ENCODE measurements around the gene MKNK2. TPM values are rescaled to one million over a fixed set of nuclear protein-coding genes. Genes with fewer than 3 reads are reported as not detected.
"Not testable (repeated sequence)": the region's sequence is repeated elsewhere in the genome, so short reads cannot be mapped to it uniquely, and the experiment has no call there.

The MKNK2 gene
- polyA plus RNA-seq, 4 donors = 41.2 to 82.1 (median 62.1) TPM

DNA sequence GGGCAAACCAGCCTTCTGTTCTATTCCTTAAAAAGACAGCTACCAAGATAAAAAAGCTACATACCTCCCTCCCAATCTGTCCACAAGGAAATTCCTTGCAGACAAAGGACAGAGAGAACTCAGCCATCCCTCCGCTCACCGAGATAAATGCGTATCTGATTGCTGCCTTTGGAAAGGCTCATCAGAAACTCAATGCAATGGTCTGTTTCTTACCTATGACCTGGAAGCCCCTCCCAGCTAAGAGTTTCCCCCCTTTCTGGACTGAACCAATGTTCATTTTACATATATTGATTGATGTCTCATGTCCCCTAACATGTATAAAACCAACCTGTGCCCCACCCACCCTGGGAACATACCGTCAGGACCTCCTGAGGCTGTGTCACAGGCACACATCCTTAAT, 47.2 kb downstream of the MKNK2 start:
- no peak for DNase-seq (ENCODE audit: low read depth in 4 of 4, low spot score in 3 of 4)

DNA sequence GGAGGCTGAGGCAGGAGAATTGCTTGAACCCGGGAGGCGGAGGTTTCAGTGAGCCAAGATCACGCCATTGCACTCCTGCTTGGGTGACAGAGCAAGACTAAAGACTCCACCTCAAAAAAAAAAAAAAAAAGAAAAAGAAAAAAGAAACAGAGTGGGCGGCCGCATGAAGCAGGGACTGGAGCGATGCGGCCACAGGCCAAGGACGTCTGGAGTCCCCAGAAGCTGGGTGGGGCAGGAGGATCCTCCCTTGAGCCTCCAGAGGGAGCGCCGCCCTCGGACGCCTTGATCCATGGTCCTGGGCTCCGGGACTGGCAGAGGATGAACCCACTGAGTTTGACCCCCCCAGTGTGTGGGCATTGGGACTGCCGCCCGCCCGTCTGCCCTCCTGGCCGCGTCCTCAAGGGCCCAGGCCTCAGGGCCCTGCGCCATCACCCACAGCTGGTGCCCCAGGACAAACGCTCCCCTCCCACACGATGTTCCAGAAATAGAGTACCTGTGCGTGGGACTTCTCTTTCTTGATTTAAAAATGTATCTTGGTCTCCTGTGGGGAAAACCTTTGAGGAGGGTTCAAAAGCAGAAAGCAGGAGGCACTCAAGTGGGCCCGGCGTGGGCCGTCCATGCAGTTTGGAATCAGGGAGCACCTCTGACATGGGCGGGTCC, 51.1 kb downstream of the MKNK2 start:
- DNase-seq (ENCODE audit: low read depth in 4 of 4, low spot score in 3 of 4) = no peak

DNA sequence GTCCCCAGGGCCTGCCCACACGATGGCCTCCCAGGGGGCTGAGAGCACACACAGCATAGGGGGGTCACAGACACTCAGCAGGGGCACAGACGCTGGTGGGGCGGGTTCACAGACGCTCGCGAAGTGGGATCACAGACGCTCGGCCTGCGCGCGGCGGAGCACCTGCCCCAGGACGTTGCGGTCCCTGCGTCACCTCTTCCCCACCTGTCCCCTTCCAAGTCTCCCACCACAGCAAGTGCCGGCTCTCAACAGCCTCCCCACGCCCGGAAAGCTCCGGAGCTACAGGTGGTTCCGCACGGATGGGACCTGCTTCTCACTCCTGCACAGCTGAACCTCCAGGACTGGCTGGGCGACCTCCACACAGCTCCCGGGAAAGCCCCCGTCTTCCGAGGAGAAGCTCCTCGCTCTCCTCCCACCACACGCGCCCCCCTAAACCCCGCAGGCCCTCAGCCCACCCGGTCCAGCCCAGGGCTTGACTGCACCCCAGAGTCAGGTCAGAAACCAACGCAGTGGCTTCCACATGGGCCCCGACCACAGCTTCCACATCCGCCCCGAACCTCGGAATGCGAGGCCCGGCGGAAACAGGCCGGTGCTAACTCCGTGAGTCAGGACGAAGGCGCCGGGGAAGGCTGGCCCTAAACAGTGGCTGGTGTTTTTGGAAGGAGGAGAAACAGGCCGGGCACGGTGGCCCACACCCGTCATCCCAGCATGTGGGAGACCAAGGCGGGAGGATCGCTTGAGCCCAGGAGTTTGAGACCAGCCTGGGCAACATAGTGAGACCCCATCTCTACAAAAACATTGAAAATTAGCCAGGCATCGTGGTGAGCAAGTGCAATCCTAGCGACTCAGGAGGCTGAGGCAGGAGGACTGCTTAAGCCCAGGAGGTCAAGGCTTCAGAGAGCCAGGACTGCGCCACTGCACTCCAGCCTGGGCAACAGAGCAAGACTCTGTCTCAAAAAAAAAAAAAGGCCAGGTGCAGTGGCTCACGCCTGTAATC, 52.0 kb downstream of the MKNK2 start:
- no peak for DNase-seq (ENCODE audit: low read depth in 4 of 4, low spot score in 3 of 4)

DNA sequence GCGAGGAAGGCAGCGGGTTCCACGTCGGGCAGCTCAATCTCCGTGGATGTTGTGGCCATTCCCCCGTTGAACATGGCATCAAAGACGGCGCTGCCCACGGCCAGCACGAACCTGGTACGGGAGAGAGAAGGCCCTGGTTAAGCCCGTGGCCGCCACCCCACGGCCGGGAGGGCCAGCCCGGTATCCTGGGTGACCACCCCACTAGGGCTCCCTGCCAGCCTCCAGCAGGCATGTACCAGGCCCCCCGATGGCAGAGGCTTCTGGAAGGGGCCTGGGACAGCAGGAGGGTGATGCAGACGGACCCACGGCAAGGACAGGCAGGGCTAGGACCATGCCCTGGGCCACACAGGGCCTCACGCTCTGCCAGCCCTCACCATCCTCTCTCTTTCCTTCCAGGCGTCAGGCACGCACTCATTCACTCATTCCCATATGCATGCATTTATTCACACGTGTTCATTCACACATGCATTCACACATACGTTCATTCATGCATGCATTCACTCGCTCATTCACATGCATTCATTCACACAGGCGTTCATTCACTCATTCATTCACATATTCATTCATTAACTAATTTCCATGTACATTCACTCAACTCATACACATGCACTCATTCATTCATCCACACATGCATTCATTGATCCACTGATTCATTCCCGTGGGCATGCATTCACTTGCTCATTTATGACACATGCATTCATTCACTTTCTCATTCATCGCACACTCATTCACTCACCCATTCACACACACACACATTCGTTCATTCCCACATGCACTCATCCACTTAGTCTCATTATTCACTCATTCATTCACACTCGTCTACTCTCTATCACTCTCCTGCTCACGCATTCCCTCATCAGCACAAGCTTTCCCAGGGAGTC, 53.5 kb downstream of the MKNK2 start:
- no peak for DNase-seq (ENCODE audit: low read depth in 4 of 4, low spot score in 3 of 4)

DNA sequence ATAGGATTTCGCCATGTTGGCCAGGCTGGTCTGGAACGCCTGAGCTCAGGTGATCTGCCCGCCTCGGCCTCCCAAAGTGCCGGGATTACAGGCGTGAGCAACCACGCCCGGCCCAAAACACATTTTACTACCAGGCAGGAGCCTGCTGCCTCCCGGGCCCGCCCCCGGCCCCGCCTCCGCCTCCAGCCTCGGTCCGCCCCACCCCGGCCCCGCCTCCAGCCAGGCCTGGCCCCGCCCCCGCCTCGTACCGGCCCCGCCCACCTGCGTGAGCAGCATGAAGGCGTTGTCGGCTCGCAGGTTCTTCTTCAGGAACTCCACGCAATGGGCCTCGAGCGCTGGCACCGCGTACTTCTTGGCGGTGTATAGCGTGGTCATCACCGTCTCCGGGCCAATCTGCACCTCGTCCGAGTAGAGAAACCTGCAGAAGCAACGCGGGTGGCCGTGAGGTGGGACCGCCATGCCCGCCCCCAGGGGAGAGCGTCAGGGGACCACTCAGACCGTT, 58.2 kb downstream of the MKNK2 start:
- DNase-seq (ENCODE audit: low read depth in 4 of 4, low spot score in 3 of 4) = no peak

DNA sequence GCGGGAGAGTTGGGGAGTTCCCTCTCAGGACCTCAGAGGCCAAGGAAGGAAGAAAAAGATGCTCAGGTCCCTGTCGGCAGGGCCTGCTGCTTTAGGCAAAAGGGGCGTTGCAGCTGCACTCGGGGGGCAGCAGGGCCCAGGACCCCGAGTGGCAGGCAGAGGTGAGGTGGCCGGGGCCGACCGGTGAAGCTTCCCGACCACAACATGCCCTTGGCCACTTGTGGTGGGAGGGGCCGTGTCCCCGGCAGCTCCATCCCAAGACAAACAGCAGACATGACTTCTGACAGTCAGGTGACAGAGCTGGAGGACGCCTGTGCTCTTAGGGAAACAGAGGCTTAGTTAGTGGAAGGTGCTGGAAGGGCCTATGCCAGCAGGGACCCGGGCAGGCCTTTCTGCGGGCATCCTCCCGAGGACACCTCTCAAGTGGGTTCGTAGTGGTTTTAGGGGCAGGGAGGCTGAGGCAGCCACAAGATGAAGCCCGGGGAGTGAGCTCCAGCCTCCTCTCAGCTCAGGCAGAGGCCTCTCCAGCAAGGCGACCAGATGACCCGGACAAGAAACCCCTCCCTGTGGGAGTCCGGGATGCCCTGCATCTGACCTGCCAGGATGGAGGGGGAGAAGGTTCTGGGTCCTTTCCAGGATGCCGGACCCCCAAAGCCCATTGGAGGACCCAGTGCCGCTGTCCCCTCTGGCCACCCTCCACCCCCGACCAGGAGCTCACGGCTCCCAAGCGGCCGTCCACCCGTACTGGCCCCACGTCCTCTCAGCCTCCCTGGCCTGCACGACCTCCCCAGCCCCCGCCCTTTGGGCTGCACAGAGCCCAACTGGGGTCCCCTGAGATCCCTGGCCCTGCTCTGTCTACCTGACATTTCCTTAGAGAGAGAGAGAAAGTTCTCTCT, 59.8 kb downstream of the MKNK2 start:
- DNase-seq (ENCODE audit: low read depth in 4 of 4, low spot score in 3 of 4) = no peak

DNA sequence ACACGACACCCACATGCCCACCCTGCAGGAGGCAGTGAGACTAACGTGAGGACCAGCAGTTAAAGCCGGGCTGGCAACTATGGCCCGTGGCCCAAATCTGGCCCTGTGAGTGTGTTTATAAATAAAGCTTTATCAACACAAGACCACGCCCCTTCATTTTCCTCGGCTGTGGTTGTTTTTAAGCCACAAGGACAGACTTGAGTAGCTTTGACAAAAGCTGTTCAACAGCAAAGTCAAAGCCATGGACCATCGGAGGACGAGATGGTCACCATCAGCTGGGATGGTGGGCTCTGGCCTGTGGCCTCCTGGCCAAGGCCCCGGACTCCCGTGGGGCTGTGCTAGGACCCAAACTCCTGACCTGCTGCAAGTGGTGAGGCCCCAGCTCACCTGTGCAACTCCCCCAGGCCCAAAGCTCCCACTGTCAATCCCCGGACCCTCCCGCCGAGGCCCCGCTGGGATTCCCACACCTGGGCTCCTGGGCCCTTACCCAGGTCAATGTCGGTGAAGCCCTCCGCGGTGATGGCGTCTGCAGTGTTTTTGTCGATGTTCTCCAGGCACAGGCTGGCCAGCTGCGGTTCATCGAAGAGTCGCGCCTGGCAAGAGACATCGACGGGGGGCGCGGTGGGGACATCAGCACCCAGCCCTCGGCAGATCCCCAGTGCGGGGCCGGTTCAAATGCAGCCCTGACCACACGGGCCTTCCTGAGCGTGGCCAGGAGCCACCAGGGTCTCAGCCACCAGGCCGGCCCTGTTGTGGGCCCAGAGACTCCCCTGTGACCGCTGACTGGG, 60.6 kb downstream of the MKNK2 start:
- no peak for DNase-seq (ENCODE audit: low read depth in 4 of 4, low spot score in 3 of 4)

DNA sequence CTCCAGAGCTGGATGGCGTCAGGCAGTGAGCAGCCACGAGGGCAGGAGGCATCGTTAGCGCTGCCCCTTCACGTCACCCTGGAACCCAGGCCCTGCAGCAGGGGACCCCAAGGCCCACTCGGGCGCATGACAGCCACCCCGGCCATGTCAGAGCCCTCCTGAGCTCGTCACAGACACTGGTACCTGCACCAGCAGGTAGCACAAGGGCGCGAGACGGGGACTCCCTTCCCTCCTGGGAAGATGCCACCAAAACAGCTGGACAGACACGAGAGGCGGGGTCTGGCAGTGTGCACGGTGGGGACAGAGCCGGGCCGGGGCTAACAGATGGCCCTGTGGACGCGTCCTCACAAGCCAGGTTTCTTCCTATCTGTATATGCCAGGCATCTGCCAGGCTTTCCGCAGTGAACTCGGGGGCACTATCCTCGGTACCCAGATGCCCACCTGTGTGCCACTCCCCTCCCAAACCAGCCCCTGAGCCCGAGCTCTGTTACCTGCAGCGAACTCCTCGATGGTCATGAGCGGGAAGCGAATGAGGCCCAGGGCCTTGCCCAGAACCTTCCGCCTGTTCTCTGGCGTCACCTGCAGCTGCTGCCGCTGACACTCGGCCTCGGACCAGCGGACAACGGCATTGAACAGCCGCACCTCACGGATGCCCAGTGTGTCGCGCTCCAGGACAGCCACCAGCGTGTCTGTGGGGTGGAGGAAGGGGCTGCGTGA, 61.4 kb downstream of the MKNK2 start:
- no peak for DNase-seq (ENCODE audit: low read depth in 4 of 4, low spot score in 3 of 4)

DNA sequence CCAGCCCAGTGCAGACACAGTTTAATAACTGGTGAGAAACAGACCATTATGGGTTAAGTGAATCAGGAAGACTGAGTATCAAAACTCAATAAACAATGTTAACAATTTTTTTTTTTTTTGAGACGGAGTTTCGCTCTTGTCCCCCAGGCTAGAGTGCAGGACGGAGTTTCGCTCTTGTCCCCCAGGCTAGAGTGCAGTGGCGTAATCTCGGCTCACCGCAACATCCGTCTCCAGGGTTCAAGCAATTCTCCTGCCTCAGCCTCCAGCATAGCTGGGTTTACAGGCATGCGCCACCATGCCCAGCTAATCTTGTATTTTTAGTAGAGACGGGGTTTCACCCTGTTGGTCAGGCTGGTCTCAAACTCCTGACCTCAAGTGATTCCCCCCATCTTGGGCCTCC, 62.6 kb downstream of the MKNK2 start:
- DNase-seq (ENCODE audit: low read depth in 4 of 4, low spot score in 3 of 4) = not testable (repeated sequence)

Other genes with a start within 250 kb of the MKNK2 start
- gene ATP8B3, start 239.0 kb downstream of the MKNK2 start, polyA plus RNA-seq (ENCODE audit: insufficient read length in 4 of 4) = 1 to 10 TPM in 1 of 4 donors, under 1 TPM in 3; 0.36 to 2.0 (median 0.64) TPM
- 10 to 100 TPM; 20.5 to 30.3 (median 21.7) TPM for gene REXO1, start 202.8 kb downstream of the MKNK2 start, polyA plus RNA-seq (ENCODE audit: insufficient read length in 4 of 4)
- gene KLF16, start 187.7 kb downstream of the MKNK2 start, polyA plus RNA-seq (ENCODE audit: insufficient read length in 4 of 4) = 10 to 100 TPM in 1 of 4 donors, 1 to 10 TPM in 3; 4.5 to 10.2 (median 6.5) TPM
- gene ABHD17A, start 165.7 kb downstream of the MKNK2 start, polyA plus RNA-seq (ENCODE audit: insufficient read length in 4 of 4) = 10 to 100 TPM; 31.1 to 59.8 (median 36.2) TPM
- gene ADAT3, start 145.8 kb downstream of the MKNK2 start, polyA plus RNA-seq (ENCODE audit: insufficient read length in 4 of 4) = 1 to 10 TPM in 3 of 4 donors, under 1 TPM in 1; 0.96 to 5.2 (median 1.9) TPM
- gene SCAMP4, start 145.8 kb downstream of the MKNK2 start, polyA plus RNA-seq (ENCODE audit: insufficient read length in 4 of 4) = 10 to 100 TPM; 44.6 to 97.3 (median 66.7) TPM
- gene CSNK1G2, start 110.1 kb downstream of the MKNK2 start, polyA plus RNA-seq (ENCODE audit: insufficient read length in 4 of 4) = 10 to 100 TPM; 44.1 to 68.8 (median 56.2) TPM
- gene BTBD2, start 35.5 kb downstream of the MKNK2 start, polyA plus RNA-seq (ENCODE audit: insufficient read length in 4 of 4) = 100 to 1,000 TPM in 1 of 4 donors, 10 to 100 TPM in 3; 90.4 to 129 (median 95.5) TPM
- gene MOB3A, start 45.1 kb upstream of the MKNK2 start, polyA plus RNA-seq (ENCODE audit: insufficient read length in 4 of 4) = 10 to 100 TPM; 21.4 to 29.1 (median 25.2) TPM
- gene IZUMO4, start 45.7 kb upstream of the MKNK2 start, polyA plus RNA-seq (ENCODE audit: insufficient read length in 4 of 4) = 10 to 100 TPM in 1 of 4 donors, 1 to 10 TPM in 3; 5.9 to 11.0 (median 6.9) TPM
- 100 to 1,000 TPM in 2 of 4 donors, 10 to 100 TPM in 2; 80.3 to 113 (median 98.6) TPM for gene AP3D1, start 100.3 kb upstream of the MKNK2 start, polyA plus RNA-seq (ENCODE audit: insufficient read length in 4 of 4)
- gene DOT1L, start 112.7 kb upstream of the MKNK2 start, polyA plus RNA-seq (ENCODE audit: insufficient read length in 4 of 4) = 10 to 100 TPM; 18.2 to 38.0 (median 26.6) TPM
- 10 to 100 TPM; 53.6 to 86.5 (median 56.1) TPM for gene PLEKHJ1, start 185.1 kb upstream of the MKNK2 start, polyA plus RNA-seq (ENCODE audit: insufficient read length in 4 of 4)
- 10 to 100 TPM; 67.6 to 94.0 (median 72.6) TPM for gene SF3A2, start 185.6 kb upstream of the MKNK2 start, polyA plus RNA-seq (ENCODE audit: insufficient read length in 4 of 4)
- gene AMH, start 198.1 kb upstream of the MKNK2 start, polyA plus RNA-seq (ENCODE audit: insufficient read length in 4 of 4) = 1 to 10 TPM; 2.2 to 3.2 (median 2.8) TPM
- gene JSRP1, start 205.2 kb upstream of the MKNK2 start, polyA plus RNA-seq (ENCODE audit: insufficient read length in 4 of 4) = 1 to 10 TPM in 1 of 4 donors, under 1 TPM in 3; 0.34 to 1.5 (median 0.47) TPM
- under 1 TPM in 3 of 4 donors, not detected in 1; 0.07 to 0.14 (median 0.11) TPM for gene PEAK3, start 230.9 kb upstream of the MKNK2 start, polyA plus RNA-seq (ENCODE audit: insufficient read length in 4 of 4)